ENCODE measurements around the gene ZNF630.
A peak's percentile ranks its signal among the peaks of the same experiment; 100 is the strongest.
"Not testable (repeated sequence)": the region's sequence is repeated elsewhere in the genome, so short reads cannot be mapped to it uniquely, and the experiment has no call there.

ZNF630 gene

DNA sequence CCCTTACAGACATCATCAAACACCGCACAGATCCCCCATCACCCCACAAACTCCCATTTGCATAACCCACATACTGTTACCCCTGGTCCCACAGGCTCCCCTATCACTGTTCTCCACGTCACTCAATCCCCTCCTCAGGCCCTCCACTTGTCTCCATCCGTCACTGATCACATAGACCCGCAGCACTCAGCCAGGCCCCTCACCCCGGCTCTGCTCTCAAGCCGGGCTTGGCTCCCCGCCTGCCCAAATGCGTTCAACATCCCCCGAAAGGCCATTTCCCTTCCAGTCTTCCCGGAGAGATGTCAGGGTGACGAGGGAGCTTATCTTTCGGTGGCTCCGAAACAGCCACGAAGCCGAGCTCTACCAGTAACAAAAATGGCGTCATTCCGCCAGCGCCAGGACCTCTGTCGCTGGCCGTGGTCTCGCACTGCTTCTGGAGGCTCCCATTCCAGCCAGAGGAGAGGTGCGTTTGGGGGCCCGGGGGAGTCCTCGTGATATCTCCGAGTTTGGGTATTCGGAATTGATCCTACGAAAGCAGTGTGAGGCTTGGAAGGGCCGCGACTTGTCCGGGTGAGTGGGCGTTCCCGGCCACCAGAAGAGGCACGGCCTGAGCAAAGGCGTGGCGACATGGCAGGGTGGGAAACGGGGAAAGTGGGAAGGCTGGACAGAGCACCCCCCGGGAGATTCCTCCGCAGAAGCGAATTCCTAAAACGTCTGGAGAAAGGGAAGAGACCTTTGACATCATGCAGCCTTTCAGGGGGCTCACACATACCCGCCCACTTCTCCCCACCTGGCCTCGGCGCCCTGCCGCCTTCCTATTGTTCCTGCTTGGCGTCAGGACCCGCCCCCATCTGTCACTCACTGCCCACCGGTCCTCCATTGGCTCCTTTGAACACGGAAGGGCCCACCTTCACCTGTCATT, at the start of gene ZNF630:
Gene ZNF630 (minus strand): TSS at position 577 of the 922 bp plus-strand sequence. CDS start 4,754 bp downstream, outside the sequence.
- DNase-seq = peak; percentile 59

DNA sequence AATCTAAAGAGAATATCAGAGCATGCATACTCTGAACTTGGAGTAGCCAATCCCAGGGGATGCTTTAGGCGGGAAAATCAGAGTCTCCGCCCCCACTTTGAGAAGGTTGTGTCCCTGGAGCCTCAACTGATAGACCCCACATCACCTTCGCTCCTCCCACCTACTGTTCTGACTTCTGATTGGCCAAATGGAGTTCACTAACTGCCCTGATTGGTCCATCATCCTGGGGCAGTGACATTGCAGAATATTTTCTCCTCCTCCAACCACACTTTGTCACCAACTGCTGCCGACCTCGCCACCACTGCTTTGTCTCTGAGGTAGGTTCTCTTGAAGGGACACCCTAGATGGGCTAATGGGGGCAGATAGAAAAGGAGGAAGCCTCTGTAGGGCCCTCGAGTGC, 36.3 kb upstream of the ZNF630 start:
- no peak for DNase-seq

DNA sequence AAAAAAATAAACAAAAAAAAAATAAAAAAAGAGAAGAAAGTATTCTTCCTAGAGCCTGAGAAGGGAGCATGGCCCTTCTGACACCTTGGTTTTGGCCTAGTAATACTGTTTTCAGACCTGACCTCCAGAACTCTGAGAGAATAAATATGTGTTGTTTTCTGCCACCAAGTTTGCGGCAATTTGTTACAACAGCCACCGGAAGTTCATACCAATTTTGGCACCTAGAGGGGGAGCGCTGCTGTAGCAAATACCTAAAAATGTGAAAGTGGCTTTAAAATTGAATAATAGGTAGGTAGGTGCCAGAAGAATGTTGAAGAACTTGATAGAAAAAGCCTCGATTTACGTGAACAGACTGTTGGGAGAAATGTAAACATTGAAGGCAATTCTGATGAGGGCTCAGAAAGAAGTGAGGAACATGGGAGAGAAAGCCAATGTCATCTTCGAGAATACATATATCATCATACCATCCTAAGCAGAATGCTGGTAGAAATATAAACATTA, 31.5 kb upstream of the ZNF630 start:
- no peak for DNase-seq

DNA sequence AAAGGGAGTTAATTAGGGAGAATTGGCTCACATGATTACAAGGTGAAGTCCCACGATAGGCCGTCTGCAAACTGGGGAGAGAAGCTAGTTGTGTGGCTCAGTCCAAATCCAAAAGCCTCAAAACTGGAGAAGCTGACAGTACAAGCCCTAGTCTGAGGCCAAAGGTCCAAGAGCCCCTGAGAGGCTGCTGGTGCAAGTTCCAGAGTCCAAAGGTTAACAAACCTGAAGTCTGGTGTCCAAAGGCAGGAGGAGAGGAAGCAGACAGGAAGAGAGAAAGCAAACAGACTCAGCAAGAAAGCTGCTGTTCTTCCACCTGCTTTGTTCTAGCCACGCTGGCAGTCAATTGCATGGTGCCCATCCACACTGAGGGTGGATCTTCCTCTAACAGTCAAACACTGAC, 30.0 kb upstream of the ZNF630 start:
- no peak for DNase-seq

DNA sequence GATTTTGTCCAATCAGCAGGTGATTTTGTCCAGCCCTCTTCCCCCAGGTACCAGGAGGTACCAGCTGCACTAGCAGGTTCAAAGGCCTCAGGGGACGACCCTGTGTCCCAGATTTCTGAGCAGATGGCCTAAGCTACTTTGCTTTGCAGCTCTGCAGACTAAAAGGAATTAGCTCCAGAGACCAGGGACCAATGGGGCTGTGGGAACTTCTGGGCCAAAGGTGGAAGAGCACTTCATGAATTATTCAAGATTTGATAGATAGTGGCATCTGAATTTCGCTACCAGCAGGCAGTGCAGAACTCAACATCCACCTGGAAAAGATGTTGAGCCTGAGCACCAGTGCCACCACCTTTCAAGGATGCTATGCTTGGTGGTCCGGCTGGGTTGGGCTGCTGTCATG, 21.1 kb upstream of the ZNF630 start:
- DNase-seq = not testable (repeated sequence)

DNA sequence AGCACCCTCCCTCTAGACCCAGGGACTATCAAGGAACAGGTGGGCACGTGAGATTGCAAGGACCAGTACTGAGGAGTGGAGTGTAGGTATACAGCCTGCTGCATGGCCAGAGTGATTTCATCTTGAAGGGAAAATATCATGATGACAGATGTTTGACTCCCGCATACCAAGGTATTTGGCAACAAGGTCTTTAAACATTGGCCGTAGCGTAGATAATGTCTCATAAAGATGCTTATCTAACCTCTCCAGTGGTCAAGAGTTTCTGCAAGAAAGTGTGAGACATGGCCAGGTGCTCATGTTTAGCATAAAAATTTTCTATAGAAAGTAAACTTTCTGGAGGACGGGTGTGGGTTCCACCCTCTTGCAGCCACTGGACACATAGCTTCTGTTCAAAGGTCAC, 18.7 kb upstream of the ZNF630 start:
- DNase-seq = no peak

DNA sequence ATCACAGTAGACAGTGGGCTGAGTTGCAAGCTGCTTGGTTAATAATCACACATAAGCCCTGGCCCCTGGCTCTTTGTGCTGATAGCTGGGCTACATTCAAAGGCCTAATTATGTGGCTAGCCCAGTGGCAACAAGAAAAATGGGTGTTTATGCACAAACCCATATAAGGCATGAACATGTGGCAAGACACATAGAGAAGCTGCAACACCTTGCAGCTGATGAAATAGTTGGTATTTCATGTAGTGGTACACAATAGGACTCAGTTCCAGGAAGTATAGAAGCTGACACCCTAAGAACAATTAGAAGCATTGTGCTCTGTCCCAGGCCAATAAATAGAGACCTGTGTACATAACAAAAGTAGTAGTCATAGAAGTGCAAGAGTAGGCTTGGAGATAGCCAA, 14.6 kb upstream of the ZNF630 start:
- DNase-seq = no peak

DNA sequence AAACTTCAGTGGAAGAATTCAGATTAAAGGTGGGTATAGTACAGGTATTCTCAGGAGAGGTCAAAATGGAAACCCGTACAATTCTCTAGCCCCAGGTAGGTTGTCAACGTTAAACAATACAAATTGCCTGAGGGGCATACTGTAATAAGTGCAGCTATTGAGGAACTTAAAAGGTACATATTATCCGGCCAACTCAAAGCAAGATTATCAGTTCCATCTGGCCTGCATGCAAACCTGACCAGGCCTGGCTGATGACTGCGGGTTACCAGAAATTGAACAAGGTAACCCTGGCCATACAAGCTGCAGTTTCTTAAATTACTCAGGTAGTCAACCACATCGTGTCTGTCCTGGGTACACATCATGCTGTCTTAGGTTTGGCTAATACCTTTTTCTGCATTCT, 12.3 kb upstream of the ZNF630 start:
- DNase-seq = no peak

DNA sequence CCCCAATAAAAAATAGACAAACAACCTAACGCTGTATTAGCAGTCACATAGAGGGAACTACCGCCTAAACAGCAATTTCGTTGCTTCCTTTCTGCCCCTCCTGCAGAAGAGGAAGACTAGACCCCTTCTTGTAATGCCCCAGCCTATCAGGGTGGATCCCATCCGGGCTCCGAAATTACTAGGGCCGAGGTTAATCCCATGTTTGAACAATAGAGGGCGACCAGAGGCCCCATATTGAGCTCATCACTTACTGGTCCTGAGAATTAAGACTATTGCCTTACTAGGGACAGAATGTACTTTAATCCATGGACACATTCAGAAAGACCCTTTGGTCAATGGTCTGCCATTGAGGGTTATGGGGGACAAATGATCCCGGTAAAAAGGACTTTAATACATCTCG, 11.8 kb upstream of the ZNF630 start:
- DNase-seq = peak; percentile 43

DNA sequence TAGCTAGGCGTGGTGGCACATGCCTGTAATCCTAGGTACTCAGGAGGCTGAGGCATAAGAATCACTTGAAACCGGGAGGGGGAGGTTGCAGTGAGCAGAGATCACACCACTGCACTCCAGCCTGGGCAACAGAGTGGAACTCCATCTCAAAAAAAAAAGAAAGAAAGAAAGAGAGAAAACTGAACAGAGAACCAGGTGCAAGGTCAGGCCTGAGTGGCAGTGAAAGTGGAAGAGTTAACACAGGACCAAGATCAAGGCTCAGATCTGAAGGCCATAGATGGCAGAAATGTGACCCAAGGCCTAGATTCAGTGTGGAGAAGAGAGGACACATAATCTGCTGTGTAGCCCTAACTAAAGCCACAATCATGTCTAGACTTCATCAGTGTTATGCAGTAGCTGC, 4.9 kb upstream of the ZNF630 start:
- DNase-seq = no peak

DNA sequence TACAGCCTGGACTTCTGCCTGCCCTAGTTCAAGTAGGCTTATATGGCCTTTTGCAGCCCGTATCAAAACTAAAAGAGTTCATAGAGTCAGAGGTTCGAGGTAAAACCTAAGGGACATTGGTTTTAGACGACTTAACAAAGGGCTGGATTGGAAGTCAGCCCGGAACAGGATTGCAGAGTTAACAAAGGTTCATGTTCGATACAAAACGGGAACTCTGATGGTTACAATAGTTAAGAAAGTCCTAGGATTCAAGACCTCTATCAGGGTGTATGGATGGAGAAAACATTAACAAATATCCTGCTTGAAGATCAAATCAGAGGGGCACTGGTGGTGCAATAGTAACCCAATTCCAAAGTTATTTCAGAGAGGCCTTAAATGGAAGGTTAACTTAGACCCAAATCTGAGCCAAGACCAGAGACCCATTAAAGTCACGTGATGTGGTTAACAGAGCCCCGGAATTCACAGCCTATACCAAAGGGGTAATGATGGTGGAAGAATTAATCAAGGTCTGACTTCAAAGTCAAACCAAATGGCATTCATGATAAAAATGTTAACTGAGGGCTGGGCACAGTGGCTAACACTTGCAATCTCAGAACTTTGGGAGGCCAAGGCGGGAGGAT, 656 bp upstream of the ZNF630 start:
- no peak for DNase-seq

DNA sequence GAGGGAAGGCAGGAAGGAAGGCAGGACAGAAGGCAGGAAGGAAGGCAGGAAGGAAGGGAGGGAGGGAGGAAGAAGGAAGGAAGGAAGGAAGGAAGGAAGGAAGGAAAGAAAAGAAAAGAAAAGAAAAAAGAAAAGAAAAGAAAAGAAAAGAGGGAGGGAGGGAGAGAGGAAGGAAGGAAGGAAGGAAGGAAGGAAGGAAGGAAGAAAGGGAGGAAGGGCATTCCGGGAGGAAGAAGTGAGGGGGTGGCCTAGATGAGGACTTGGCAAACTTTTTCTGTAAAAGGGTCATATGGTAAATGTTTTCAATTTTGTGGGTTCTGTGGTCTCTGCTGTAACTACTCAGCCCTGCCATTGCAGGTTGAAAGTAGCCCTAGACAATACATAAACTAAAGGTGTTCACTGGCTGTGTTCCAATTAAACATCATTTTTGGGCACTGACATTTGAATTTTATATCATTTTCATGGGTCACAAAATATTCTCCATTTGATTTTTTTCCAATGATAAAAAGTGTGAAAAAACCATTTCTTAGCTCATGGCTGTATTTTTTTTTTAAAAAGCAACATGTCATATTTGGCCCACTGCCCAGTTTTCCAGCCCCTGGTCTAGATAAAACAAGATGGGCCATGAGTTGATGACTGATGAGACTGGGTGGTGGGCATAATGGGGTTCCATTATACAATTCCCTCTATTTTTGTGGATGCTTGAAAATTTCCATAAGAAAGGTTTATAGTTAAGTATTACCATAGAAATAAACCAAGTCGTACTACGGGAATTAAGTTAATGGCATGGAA, 3.1 kb downstream of the ZNF630 start:
- no peak for DNase-seq

DNA sequence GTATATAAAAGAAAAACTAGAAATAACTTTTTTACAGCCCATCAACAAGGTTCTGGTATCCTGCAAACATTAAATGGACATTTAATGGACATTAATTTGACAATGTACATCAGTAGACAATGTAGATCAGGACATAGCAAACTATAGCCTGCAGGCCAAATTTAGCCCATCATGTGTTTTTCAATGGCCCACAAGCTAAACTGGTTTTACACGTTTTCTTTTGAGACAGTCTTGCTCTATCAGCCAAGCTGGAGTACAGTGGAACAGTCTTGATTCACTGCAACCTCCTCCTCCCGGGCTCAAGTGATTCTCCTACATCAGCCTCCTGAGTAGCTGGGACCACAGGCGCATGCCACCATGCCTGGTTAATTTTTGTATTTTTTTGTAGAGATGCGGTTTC, 7.2 kb downstream of the ZNF630 start:
- no peak for DNase-seq

DNA sequence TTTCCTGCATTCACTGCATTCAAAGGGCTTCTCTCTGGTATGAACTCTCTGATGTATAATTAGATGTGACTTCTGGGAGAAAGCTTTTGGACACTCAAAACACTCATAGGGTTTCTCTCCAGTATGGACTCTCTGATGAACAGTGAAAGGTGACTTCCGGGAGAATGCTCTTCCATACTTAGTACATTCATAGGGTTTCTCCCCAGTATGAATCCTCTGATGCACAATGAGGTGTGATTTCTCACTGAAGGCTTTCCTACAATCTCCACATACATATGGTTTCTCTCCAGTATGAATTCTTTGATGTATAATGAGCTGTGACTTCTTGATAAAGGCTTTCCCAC, 12.2 kb downstream of the ZNF630 start:
- DNase-seq = no peak

DNA sequence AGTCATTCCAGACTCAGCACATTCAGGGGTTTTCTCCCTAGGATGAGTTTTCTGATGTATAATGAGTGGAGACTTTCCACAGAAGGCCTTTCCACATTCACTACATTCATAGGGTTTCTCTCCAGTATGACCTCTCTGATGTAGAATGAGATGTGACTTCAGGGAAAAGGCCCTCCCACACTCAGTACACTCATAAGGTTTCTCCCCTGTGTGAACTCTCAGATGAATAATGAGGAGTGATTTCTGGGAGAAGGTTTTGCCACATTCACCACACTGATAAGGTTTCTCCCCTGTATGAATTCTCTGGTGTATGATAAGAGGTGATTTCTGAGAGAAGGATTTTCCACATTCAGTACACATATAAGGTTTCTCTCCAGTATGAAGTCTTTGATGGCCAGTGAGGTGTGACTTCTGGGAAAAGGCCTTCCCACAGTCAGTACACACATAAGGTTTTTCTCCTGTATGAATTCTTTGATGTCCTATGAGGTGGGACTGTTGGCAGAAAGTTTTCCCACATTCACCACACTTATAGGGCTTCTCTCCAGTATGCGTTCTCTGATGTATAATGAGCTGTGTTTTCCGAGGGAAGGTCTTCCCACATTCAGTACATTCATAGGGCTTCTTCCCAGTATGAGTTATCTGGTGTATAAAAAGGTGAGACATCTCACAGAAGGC, 12.7 kb downstream of the ZNF630 start:
- DNase-seq = no peak

DNA sequence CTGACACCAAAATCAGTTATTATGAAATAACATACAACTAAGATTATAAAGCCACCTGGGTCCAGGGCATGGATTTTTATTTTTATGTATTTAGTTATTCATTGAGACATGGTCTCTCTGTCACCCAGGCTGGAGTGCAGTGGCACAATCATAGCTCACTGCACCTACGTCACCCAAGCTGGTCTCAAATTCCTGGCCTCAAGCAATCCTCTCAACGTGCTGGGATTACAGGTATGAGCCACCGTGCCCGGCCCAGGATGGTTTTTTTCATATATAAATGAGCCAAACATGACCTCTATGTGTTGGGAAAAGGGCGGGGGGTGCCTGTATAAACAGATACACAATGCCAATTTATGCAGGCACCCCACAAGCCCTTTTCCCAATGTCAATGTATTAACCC, 24.6 kb downstream of the ZNF630 start:
- no peak for DNase-seq

DNA sequence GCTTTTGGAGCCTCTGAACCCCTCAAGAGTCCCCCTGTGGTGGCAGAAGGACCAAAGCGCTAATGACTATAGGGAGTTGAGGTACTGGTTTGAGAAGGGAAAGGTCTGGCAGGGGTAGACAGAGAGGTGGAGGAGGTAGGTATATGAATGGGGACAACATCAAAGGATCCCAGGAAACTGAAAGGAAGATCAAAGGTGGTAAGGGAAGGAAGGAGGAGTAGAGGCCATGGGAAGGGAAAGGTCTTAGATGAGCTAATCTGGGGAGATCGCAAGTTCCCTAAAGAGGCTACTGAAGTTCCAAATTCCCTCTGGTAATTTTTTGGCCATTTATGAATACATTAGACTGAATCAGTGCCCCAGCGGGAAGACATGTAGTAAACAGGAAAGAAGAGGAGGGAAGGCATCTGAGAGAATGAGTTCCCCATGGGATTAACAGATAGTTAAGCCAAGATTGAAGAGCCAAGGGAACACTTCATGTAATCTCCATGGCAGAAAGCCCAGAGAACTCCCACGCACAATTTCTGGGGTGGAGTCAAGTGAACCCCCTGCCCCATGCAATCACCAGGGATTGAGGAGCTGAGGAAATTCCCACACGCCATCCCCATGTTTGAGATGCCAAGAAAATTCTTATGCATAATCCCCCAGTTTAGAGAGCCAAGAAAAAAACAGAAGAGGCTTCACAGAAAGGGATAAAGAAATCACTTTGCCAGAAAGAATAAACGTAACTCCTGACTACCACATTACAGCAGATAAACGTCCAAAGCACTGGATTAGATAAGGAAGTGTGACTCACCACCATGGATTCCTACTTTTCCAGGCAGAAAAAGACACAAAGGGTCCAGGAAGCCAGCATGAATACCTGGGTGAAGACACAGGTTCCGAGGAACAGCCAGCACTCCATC, 25.8 kb downstream of the ZNF630 start:
- DNase-seq = no peak

DNA sequence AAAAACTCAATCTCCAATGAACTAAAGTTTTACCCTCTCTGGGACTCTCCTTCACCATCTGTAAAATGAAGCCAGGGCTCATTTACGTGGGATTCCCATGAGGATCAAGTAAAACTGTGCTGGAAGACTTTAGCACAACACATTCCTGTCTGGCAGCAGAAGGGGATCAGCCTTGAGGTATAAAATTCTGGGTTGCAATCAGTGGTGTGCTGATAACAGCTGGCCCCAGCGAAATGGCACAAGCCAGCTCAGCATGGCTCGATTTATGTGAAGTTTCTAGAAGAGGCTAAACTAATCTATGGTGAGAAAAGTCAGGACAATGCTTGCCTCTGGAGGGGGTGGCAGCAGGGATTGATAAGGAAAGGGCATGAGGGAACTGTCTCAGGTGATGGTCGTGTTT, 28.4 kb downstream of the ZNF630 start:
- DNase-seq = no peak

DNA sequence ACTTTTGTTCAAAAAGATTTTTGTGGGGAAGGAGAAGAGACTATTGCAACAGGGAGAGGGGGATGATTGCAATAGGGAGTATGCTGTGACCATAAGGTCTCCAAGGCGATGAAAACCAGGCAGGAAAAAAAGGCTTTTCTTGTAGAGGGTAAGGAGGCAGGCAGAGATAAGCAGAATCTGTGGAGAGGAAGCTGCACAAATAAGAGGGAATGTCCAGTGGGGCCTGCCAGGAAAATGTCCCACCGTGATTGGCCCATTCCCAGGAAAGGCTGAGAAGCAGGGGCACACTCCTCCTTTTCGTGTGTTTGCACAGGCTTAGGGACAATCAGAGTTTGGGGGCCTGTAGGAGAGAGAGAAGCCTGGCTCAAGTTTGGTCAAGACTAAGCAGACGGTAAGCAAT, 35.5 kb downstream of the ZNF630 start:
- no peak for DNase-seq

DNA sequence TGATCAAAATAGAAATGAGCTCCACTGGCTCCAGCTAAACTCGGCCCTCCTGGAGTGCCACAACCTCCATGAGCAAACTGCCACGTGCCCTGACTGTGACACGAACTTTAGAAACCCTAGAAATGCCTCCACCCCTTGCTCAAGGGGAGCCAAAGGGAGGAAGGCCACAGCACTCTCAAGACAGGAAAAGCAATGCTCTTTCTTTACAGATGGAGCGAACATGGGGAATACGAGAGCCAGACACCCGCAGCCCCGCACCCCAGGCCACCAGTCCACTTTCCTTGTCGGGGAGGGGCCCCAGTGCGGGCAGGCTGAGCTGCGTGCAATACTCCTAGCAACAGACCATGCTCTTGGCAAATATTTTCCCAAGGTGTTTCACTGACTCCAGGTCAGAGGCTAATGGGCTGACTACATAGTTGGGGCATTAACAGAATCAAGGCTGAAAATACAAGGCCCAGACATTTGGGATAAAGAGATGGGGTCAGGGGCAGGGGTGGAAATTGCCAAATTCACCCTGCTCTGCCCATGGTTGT, 40.7 kb downstream of the ZNF630 start:
- not testable (repeated sequence) for DNase-seq

DNA sequence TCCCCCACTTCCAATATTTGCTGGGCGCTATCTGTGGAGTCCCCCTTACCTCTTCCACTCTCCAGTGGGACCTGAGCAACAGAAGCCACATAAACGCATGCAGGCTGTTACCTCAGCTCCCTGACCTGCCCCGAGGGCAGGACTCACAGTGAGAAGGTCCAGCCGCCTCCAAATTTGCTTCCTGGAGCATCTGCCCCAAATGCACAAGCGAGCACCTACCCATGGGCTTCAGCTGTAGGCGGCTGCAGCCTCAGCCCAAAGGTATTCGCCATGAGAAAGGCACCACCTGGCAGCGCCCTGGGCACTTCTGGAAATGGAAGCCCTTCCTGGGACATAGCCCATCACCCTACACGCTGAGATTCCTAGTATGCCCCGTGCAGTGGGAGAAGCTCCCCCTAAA, 41.2 kb downstream of the ZNF630 start:
- DNase-seq = no peak

DNA sequence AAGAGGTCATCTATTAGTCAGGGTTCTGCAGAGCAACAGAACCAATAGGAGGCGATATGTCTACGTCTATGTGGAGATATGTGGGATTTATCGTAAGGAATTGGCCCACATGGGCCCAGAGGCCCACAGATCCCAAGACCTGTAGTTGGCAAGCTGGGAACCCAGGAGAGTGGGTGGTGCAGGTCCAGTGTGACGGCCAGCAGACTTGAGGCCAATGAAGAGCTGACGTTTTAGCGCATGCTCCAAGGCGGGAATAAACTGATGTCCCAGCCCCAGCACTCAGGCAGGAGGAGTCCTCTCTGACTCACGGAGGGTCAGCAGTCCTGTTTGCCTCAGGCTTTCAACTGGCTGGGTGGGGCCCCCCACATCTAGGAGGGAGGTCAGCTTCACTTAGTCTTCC, 43.3 kb downstream of the ZNF630 start:
- DNase-seq = no peak

Data from 8988T (cell line).